GM21717 (cell line): ENCODE results near the gene SCLY.
A peak's percentile ranks its signal among the peaks of the same experiment; 100 is the strongest.

Experiments used
- ATAC-seq: cut with Tn5 transposase; IDR thresholded peaks from one replicate; pipeline ENCODE4 v1.9.1; 2021; ENCODE audit warnings: mild to moderate bottlenecking, moderate library complexity; ENCODE audit not compliant: unreplicated experiment

Gene SCLY

GRCh38 chr2:238096311-238097011 is 35.7 kb downstream of the SCLY start:
- no peak for ATAC-seq

GRCh38 chr2:238097201-238097987 is 36.6 kb downstream of the SCLY start:
- ATAC-seq, result no peak

GRCh38 chr2:238097988-238098871 is 37.4 kb downstream of the SCLY start:
- peak; percentile 68 for ATAC-seq

- ATAC-seq, result peak; percentile 9
Measured at GRCh38 chr2:238098901-238099713, 38.3 kb downstream of the SCLY start.

GRCh38 chr2:238099714-238100048 is 38.9 kb downstream of the SCLY start:
- ATAC-seq, result no peak

- no peak for ATAC-seq
Measured at GRCh38 chr2:238100049-238100820, 39.4 kb downstream of the SCLY start, which contains the start of gene ESPNL. Gene ESPNL, plus strand, starts transcription at chr2:238100340. Its CDS starts 80 bp downstream, at chr2:238100420.

- ATAC-seq, result no peak
Measured at GRCh38 chr2:238100821-238101771, 40.3 kb downstream of the SCLY start.

- ATAC-seq, result no peak
Measured at GRCh38 chr2:238101891-238102841, 41.4 kb downstream of the SCLY start.

GRCh38 chr2:238102865-238103264 is 42.1 kb downstream of the SCLY start:
- no peak for ATAC-seq

- ATAC-seq, result no peak
Measured at GRCh38 chr2:238103465-238104225, 42.8 kb downstream of the SCLY start.

- no peak for ATAC-seq
Measured at GRCh38 chr2:238104226-238104690, 43.5 kb downstream of the SCLY start.

GRCh38 chr2:238104691-238105371 is 44.0 kb downstream of the SCLY start:
- ATAC-seq, result no peak

GRCh38 chr2:238105506-238106338 is 44.9 kb downstream of the SCLY start:
- no peak for ATAC-seq

- ATAC-seq, result no peak
Measured at GRCh38 chr2:238106339-238106697, 45.5 kb downstream of the SCLY start.
